Endothelial cell (in vitro differentiated cells): ENCODE results near the gene TENM3. TPM values are rescaled to one million over a fixed set of nuclear protein-coding genes. Genes with fewer than 3 reads are reported as not detected.

ENCODE experiments used
- DNase-seq: peaks from one replicate; pipeline ENCODE4 v3.0.0; 2021; ENCODE audit warnings: low spot score
- H3K27ac Mint-ChIP-seq: one replicate; pipeline ENCODE4 v1.8.0; 2021; ENCODE audit warnings: mixed read lengths, inconsistent platforms; ENCODE audit not compliant: unreplicated experiment
- H3K27me3 Mint-ChIP-seq: one replicate; pipeline ENCODE4 v1.8.0; 2021; ENCODE audit warnings: mild to moderate bottlenecking, moderate library complexity, mixed read lengths, inconsistent platforms; ENCODE audit not compliant: unreplicated experiment
- H3K36me3 Mint-ChIP-seq: one replicate; pipeline ENCODE4 v1.8.0; 2021; ENCODE audit warnings: mild to moderate bottlenecking, low read depth, mixed read lengths, inconsistent platforms; ENCODE audit not compliant: unreplicated experiment
- H3K4me1 Mint-ChIP-seq: one replicate; pipeline ENCODE4 v1.8.0; 2021; ENCODE audit warnings: mild to moderate bottlenecking, mixed read lengths, inconsistent platforms; ENCODE audit not compliant: unreplicated experiment
- H3K4me3 Mint-ChIP-seq: one replicate; pipeline ENCODE4 v1.8.0; 2021; ENCODE audit warnings: mild to moderate bottlenecking, mixed read lengths, inconsistent platforms; ENCODE audit not compliant: unreplicated experiment
- H3K9me3 Mint-ChIP-seq: one replicate; pipeline ENCODE4 v1.8.0; 2021; ENCODE audit warnings: mixed read lengths, inconsistent platforms; ENCODE audit not compliant: unreplicated experiment
- CTCF ChIP-seq: fragments of 200-600 bp; sonication (generic); IDR thresholded peaks from one replicate; pipeline ENCODE4 v1.5.0; 2021; ENCODE audit warnings: antibody characterized with exemption; ENCODE audit not compliant: unreplicated experiment
- total RNA-seq: library from RNA; stranded (reverse); fragmentation: NEBNext Ultra II Directional; extraction: Animal tissue kit (Norgen Biotek cat#: 25700); gene quantifications from one replicate; pipeline ENCODE4 v1.2.1, GENCODE V29; 2021; ENCODE audit not compliant: unreplicated experiment

The TENM3 gene
- total RNA-seq, 1 donor from 2014 or later: 29.7 TPM

DNA sequence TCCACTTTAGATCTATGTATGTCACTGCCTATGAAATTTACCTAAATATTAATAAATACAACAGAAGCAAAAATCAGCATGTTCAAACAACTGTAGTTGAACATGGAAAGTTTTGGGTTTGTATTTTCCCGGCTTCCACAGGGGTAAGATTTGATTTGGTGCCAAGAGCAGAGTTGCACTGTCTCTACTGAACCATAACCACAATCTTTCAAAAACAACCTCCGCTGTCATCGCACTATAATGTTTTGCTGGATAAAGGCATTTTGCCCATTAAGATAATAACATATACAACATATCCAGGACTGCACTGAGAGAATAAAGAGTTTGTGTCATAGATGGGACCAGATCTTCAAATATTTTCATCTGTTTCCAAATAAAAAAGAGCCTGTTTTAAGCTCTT is 94.9 kb downstream of the TENM3 start:
- no peak for DNase-seq
- H3K4me3 Mint-ChIP-seq: no peak overlapping the region
- TF ChIP-seq CTCF: no peak
- no peaks in the 10 kb centered on the region for H3K27me3 Mint-ChIP-seq
- no peaks in the 10 kb centered on the region for H3K9me3 Mint-ChIP-seq
- no peak overlapping the region for H3K27ac Mint-ChIP-seq
- no peaks in the 10 kb centered on the region for H3K4me1 Mint-ChIP-seq
- no peaks in the 10 kb centered on the region for H3K36me3 Mint-ChIP-seq

GRCh38 chr4:182338746-182339145 is 95.5 kb downstream of the TENM3 start:
- DNase-seq: no peak
- H3K36me3 Mint-ChIP-seq: no peaks in the 10 kb centered on the region
- H3K27ac Mint-ChIP-seq: no peak overlapping the region
- no peak overlapping the region for H3K4me3 Mint-ChIP-seq
- H3K9me3 Mint-ChIP-seq: no peaks in the 10 kb centered on the region
- H3K4me1 Mint-ChIP-seq: no peaks in the 10 kb centered on the region
- TF ChIP-seq CTCF: no peak
- H3K27me3 Mint-ChIP-seq: no peaks in the 10 kb centered on the region

GRCh38 chr4:182339221-182339641 is 96.0 kb downstream of the TENM3 start:
- no peak for TF ChIP-seq CTCF
- Mint-ChIP-seq H3K4me3 (no peak overlapping the region), H3K27ac (no peak overlapping the region), H3K4me1 (no peaks in the 10 kb centered on the region), H3K27me3 (no peaks in the 10 kb centered on the region), H3K36me3 (no peaks in the 10 kb centered on the region), H3K9me3 (no peaks in the 10 kb centered on the region)
- no peak for DNase-seq

GRCh38 chr4:182343453-182343852 is 100.3 kb downstream of the TENM3 start:
- Mint-ChIP-seq H3K4me1 (no peaks in the 10 kb centered on the region), H3K27ac (no peak overlapping the region), H3K4me3 (no peak overlapping the region), H3K36me3 (no peaks in the 10 kb centered on the region), H3K27me3 (no peaks in the 10 kb centered on the region), H3K9me3 (no peaks in the 10 kb centered on the region)
- DNase-seq: no peak
- no peak for TF ChIP-seq CTCF

DNA sequence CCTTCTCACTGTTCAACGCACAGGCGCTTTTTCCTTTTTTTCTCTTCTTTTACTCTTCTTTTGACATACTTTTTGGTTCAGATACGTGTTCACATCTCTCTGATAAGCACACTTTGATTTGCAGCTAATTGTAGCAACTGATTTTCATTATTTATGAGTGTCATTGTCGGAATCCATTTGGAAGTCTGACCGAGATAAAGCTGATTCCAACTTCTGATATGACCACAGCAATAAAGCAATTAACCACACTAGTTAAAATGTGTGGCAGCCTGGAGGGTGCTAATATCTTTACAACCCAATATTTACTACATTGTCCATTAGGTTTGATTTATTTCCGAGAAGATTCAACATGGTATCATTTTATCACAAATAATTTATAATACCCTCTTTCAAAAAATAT is 101.8 kb downstream of the TENM3 start:
- H3K27me3 Mint-ChIP-seq: no peaks in the 10 kb centered on the region
- H3K27ac Mint-ChIP-seq: no peak overlapping the region
- DNase-seq: no peak
- H3K4me3 Mint-ChIP-seq: no peak overlapping the region
- H3K36me3 Mint-ChIP-seq: no peaks in the 10 kb centered on the region
- no peaks in the 10 kb centered on the region for H3K9me3 Mint-ChIP-seq
- no peak for TF ChIP-seq CTCF
- H3K4me1 Mint-ChIP-seq: no peaks in the 10 kb centered on the region
